Stimulated activated CD4-positive, alpha-beta T cell treated with anti-CD3 and anti-CD28 coated beads, Interleukin-12 subunit alpha, Interleukin-12 subunit beta, amount 100 ng/mL, for 4 hours (primary cell): ENCODE results near the gene CUX1.
"Not testable (repeated sequence)": the region's sequence is repeated elsewhere in the genome, so short reads cannot be mapped to it uniquely, and the experiment has no call there.

Experiments
- DNase-seq: peaks from one replicate; pipeline ENCODE4 v3.0.0-alpha.2; 2020

The CUX1 gene

DNA sequence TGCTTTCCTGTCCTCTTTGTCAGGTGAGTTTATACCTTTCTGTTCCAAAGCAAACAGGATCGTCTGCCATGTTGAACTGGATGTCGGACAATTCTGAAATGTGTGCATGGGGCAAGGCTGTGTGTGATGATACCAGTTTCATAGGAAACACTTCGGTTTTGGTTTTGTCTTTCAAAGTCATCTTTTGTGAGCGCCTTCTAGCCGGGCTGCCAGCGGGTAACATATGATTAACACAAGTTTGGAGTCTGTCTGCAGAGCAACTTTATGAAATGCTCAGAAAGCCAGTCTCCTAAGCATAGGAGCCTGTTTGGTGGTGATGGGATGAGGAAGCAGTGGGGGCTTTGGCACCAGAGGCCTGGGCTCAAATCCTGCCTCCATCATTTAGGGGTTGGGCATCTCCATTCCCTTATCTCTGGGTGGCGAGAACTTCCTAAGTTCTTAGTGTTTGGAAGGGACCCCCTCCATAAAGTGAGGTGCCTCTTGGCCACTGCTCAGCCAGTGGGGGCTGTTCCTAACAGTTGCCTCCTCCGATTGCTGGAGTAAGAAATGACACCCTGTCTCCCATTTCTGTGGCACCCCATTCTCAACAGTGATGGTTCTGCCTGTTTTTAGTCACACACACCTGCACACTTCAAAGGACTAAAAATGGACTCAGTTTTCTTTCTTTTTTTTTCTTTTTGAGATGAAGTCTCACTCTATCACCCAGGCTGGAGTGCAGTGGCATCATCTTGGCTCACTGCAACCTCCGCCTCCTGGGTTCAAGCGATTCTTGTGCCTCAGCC is 36.8 kb downstream of the CUX1 start:
- no peak for DNase-seq

DNA sequence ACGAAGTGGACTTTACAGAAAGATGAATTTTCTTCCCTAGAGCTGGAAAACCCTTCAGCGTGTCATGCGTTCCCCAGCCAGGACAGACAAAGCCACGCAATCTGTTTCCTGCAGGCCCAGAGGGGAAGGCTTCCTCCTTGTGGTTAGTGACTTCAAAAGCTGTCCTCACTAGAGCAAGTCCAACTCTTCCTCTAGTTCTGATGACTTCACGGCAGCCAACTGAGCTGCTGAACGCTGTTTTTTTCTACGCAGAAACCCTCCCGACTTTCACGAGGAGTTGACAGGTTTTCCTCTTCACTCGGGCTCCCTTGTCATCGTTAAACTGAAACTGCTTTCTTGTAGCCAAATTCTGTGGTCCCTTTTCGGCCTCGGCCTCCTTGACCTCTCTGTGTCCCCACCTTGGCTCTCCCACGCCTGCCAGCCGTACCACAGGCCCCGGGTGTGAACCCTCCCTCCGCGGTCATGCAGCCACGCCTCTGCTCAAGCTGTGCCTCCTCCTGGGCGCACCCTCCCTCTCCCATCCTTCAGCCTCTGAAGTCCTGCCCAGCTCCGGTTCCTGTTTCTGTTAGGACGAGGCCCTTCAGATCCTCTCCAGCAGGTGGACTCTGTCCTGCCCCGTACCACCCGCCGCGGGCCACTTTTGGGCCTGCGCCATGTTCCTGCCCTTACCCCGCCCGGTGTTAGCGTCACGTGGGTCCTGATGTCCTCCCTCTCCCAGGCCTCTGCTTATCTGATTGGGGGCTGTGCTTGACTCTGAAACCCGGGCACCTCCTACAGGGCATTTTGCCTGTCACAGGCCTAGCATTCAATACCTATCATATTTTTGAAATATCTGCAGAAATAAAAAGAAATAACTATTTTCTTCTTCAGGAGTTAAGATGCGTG is 39.3 kb downstream of the CUX1 start:
- DNase-seq: peak; percentile 56

- DNase-seq: no peak
Observed at GRCh38 chr7:101857358-101857811, 40.0 kb downstream of the CUX1 start.

DNA sequence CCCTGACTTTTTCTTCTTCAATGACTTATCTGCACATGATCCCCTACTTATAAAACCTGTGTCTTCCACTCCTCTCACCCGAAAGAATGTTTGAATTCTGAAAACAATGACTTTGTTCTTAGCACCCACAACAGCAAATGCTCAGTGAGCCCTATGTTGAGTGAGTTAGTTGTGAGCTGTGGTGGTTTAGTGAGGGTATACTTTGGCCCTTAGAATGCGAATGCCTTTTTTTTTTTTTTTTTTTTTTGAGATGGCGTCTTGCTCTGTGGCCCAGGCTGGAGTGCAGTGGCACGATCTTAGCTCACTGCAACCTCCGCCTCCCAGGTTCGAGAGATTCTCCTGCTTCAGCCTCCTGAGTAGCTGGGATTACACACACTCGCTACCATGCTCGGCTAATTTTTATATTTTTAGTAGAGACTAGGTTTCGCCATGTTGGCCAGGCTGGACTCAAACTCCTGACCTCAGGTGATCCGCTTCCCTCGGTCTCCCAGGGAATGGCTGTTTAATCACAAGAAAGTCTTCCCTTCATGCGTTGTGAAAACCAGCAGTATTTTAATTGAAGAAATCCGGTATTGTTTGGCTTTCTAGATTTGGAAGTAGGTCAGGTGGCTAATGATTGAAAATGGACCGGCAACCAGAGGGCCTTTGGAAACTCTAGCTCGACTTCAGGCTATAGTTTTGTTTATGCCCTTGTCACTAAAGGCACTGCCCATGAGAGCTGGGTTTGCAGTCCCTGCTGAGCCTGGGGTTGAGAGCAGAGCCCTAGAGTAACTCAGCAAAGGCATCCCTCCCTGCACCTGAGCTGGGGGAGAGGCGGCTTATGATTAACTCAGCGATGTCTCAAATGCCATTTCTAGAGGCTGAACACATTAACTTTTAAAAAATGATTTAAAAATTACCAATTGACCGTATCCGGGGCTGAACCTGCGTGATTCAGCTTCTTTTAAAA is 41.3 kb downstream of the CUX1 start:
- DNase-seq: no peak

- DNase-seq: no peak
Observed at GRCh38 chr7:101859411-101860106, 42.1 kb downstream of the CUX1 start.

DNA sequence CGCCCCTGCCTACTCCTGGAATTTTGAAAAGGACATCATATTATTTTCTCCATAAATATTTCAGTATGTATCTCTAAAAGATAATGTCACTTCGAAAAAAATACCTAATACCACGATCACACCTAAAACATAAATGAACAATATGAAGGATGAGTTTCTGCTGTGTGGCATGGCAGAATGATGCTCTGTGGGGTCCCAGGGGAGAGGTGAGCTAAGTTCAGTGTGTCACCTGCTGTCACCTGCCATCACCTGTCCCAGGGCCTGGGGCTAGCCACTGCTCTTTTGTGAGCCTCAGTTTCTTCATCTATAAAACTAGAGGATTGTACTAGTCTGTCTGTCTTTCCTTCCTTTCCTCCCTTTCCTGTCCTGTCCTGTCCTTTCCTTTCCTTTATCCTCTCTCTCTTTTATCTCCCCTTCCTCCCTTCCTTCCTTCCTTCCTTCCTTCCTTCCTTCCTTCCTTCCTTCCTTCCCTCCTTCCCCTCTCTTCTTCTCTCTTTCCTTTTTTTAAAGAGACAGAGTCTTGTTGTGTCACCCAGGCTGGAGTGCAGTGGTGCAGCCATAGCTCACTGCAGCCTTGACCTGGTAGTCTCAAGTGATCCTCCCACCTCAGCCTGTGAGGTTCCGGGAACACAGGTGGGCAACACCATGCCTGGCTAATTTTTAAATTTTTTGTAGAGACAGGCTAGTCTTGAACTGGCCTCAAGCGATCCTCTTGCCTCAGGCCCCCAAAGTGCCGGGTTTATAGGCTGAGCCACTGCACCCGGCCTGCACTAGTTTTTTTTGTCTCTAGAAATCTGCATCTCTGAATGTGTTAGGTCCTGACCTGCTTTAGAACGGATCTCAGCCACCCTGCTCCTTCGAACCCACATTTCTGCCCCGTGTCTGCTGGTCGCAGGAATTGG is 43.1 kb downstream of the CUX1 start:
- no peak for DNase-seq

DNA sequence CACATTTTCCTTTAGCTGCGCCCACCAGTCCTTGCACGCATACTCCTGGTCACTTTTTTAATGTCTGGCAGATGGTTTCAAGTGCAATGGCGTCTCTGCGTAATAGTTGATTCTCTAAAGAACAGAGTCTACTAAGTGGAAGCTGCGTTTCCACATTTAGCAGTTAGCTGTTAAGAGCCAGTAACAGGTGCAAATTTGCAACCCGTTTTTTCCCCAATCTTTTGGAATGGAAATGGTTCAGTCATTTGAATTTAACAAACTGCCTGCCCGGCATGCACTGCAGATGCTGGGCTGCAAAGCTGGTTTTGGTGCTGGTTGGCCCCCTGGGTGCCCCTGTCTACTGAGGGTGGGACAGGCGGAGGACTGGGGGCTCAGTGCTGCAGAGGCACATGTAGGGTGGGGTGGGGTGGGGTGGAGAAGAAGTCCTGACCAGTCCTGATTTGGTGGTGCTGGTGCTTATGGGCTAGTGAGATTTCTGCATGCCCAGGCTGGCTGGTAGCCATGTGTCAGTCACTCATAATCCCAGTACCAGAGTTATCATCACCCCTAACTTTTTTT is 43.9 kb downstream of the CUX1 start:
- DNase-seq: no peak

- DNase-seq: no peak
Observed at GRCh38 chr7:101862280-101863220, 45.1 kb downstream of the CUX1 start.

DNA sequence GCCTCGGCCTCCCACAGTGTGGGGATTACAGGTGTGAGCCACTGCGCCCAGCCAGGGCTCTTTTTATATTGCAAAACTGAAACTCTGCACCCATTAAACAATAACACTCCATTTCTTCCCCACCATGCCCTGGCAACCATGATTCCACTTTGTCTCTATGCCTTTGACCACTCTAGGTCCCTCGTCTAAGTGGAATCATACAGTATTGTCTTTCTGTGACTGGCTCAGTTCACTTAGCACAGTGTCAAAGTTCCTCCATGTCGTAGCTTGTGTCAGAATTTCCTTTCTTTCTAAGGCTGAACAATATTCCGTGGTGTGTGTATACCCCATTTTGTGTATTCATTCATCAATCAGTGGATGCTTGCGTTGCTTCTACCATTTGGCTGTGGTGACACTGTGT is 46.2 kb downstream of the CUX1 start:
- DNase-seq: no peak

- no peak for DNase-seq
Observed at GRCh38 chr7:101864039-101864438, 46.6 kb downstream of the CUX1 start.

DNA sequence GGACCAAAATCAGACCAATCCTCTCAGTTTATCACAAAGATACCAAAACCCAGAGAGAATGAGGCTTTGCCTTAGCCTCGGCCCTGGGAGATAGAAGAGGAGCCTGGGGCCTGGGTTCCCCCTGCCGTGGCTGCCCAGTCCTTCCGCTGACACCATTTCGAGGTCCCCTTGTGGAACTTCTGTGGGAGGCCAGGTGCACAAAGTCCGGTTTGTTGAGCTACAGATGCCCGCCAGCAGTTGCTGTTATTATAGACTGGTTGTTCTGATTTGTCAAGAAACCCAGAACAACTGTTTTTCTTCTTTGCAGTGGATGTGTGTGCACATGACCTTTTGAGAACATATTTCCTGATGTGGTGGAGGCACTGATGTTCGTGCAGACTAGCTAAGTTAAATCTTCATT is 47.6 kb downstream of the CUX1 start:
- no peak for DNase-seq

DNA sequence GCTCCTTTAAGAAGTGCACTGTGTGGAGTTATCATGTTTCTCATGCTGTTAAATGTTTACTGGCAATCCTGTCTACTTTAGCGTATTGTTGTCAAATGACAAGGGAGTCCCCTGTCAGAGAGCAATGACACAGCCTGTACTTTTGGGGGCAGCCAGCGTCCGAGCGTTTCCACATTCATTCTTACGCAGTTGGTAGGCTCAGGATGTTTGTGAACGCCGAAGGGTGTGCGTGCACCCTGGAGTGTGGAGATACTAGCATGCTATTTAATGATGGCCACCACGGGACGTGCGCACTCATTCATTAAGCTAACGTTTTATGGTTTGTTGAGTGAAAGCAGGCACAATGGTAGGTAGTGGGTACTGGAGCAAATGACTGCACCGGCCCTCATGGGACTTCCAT is 48.0 kb downstream of the CUX1 start:
- no peak for DNase-seq

- DNase-seq: no peak
Observed at GRCh38 chr7:101866328-101866727, 48.9 kb downstream of the CUX1 start.

DNA sequence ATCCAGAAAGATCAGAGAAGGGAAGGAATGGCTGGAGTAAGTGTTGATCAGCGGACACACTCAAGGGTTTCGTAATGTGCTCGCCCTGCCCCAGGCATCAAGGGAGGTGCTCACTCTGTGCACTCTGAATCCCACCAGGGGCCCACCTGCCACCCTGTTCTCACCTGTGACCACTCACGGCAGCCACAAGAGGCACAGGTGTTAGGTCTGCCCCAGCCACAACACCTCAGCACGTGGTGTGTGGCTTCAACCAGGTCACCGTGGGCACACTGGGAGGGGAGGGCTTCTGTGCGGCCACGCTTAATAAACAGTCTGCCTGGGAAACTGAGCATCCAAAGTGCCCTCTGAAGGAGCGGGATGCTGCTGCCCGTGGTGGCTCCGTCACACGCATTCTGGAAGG is 49.8 kb downstream of the CUX1 start:
- DNase-seq: no peak

GRCh38 chr7:101867681-101868080 is 50.3 kb downstream of the CUX1 start:
- DNase-seq: not testable (repeated sequence)

DNA sequence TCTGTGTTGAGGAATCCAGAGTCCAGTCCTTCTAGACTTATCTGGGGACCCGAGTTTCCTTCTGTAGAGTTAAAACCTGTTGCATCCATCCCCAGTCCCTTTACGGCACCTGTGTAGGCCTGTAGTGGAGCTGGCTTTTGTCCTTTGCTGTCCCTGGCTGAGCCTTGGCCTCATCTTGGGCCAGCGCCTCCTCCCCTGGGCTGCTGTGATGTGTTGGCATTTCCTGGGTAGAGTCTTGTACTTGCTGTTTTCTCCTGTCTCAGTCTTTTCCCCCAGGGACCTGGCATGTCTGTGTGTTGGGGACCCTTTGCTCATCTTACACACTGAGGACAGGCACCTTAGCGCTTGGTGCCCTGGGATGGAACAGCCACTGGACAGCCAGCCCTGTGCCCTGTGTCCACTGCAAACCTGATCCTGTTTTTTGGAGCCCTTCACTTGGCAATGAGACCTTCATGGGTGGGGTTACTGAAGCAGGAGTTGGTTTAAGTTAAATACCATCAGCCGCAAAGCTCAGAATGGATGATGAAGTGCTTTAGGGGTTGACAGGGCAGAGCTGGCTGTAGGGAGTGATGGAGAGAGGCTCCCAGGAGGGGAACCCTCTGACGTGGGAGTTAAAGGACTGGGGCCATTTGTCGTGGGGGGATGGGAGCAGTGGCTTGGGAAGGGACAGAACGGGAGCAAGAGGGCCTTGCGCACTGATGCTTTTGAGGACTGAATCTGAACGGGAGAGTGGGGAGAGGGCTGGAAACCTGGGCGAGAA is 50.9 kb downstream of the CUX1 start:
- no peak for DNase-seq

- DNase-seq: no peak
Observed at GRCh38 chr7:101869026-101869900, 51.8 kb downstream of the CUX1 start.

GRCh38 chr7:101869901-101870290 is 52.5 kb downstream of the CUX1 start:
- no peak for DNase-seq
